ENCODE data around the gene TAS2R41. TPM values are rescaled to one million over a fixed set of nuclear protein-coding genes. Genes with fewer than 3 reads are reported as not detected.
"Not testable (repeated sequence)": the region's sequence is repeated elsewhere in the genome, so short reads cannot be mapped to it uniquely, and the experiment has no call there.

The TAS2R41 gene
- total RNA-seq, 1 donor from 2014 or later = not detected

DNA sequence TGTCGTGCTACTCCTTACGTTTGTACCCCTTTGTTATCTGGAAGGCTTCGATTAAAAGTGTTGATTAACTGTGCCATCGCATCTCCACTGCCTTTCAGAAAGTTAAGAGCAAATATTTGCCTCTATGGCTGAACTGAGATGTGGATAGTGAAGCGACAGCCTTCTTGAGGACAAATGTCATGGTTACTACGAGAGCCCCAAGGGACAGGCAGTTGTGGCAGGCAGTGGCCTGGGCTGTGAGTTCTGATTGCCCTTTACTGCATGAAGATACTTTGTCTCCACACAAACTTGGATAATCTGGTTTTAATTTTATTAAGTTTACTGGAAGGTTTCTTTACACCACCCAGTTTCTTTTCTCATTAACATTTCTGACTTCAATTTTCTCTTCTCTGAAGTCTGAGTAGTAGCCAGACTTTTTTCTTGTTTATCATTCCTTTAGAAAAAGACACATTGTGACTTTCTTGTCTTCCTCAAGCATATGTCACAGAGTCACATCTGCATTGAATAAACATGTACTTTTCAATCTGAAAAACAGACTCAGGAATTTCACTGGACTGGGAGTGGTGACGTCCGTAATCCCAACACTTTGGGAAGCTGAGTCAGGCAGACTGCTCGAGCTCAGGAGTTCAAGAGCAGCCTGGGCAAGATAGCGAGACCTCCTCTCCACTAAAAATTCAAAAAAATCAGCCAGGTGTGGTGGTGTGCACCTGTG is 1.5 kb downstream of the TAS2R41 start:
- peaks cover 7% of the 10 kb centered on the region for H3K9me3 ChIP-seq (replicated peaks)
- no peaks in the 10 kb centered on the region for H3K27me3 ChIP-seq (ENCODE audit: low read depth)
- H3K36me3 ChIP-seq = no peaks in the 10 kb centered on the region
- TF ChIP-seq, protein P1, sequence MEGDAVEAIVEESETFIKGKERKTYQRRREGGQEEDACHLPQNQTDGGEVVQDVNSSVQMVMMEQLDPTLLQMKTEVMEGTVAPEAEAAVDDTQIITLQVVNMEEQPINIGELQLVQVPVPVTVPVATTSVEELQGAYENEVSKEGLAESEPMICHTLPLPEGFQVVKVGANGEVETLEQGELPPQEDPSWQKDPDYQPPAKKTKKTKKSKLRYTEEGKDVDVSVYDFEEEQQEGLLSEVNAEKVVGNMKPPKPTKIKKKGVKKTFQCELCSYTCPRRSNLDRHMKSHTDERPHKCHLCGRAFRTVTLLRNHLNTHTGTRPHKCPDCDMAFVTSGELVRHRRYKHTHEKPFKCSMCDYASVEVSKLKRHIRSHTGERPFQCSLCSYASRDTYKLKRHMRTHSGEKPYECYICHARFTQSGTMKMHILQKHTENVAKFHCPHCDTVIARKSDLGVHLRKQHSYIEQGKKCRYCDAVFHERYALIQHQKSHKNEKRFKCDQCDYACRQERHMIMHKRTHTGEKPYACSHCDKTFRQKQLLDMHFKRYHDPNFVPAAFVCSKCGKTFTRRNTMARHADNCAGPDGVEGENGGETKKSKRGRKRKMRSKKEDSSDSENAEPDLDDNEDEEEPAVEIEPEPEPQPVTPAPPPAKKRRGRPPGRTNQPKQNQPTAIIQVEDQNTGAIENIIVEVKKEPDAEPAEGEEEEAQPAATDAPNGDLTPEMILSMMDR (IDR thresholded peaks at IDR 0.05; ENCODE audit: borderline replicate concordance) = no peak
- intact Hi-C loops (cut with micrococcal nuclease) = no loop called here
- peak overlapping the region; percentile 60 for H3K27ac ChIP-seq (replicated peaks)
- no peak for DNase-seq
- H3K4me1 ChIP-seq = no peaks in the 10 kb centered on the region
- H3K4me3 ChIP-seq = no peak overlapping the region

DNA sequence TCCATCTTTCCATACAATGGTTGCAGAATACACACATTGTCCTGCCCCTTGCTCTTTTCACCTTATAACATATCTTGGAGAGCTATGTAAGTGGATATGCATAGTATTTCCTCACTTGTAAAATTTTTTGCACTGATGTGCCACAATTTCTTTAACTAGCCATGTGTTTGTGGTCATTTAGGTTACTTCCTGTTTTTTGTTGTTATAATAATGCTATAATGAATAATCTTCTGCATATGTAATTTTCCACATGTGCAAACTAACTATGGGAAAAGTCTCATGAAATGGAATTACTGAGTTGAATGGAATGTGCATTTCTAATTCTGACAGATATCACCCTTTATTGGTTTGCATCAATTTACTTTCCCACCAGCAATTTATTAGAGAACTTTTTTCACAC is 2.8 kb downstream of the TAS2R41 start:
- Histone ChIP-seq H3K27me3 (ENCODE audit: low read depth) (no peaks in the 10 kb centered on the region), H3K9me3 (replicated peaks) (no peaks in the 10 kb centered on the region), H3K4me3 (no peak overlapping the region), H3K36me3 (no peaks in the 10 kb centered on the region), H3K27ac (replicated peaks) (no peak overlapping the region), H3K4me1 (no peaks in the 10 kb centered on the region)
- intact Hi-C loops (cut with micrococcal nuclease) = no loop called here
- TF ChIP-seq, protein P1 (IDR thresholded peaks at IDR 0.05; ENCODE audit: borderline replicate concordance) = no peak
- no peak for DNase-seq

DNA sequence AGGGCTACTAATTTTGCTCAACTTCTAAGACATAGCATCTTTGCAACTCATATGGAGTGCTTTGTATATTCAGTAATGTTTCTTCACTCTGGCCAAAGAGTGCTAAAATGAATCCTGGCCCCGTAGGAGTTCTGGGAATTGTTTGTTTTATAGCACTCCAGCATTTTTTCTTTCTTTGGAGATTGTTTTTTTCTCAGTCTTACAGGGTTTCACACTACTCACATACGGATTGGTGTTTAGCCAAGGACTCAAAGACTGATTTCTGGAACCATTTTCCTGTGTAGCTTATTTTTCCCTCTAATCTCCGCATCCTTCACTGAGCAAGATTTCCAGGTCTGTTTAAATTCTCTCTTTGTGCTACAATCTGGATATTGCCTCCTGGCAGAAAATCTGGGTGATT is 6.4 kb downstream of the TAS2R41 start:
- intact Hi-C loops (cut with micrococcal nuclease) = no loop called here
- TF ChIP-seq, protein P1 (IDR thresholded peaks at IDR 0.05; ENCODE audit: borderline replicate concordance) = no peak
- H3K27ac ChIP-seq (replicated peaks) = peak overlapping the region; percentile 15
- no peaks in the 10 kb centered on the region for H3K36me3 ChIP-seq
- no peak for DNase-seq
- H3K27me3 ChIP-seq (ENCODE audit: low read depth) = no peaks in the 10 kb centered on the region
- H3K9me3 ChIP-seq (replicated peaks) = no peaks in the 10 kb centered on the region
- H3K4me1 ChIP-seq = peaks cover 8% of the 10 kb centered on the region
- no peak overlapping the region for H3K4me3 ChIP-seq

DNA sequence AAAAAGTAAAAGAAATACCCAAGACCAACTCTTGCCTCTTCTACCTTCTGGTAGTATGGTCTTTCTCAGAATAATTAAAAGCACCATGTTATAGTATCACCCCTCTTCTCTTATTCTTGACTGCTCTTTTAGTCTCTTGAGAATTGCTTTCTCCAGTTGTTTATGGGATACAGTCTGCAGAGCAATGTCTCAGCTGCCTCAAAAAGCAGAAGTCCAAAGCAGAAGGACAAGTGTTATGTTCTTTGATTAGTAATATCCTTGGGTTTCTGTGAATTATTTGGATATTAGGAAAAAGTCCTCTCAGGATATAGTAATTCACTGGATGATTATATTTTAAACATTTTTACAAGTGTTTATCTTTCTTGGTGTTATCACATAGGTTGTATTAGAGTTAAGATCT is 7.4 kb downstream of the TAS2R41 start:
- no peaks in the 10 kb centered on the region for H3K36me3 ChIP-seq

DNA sequence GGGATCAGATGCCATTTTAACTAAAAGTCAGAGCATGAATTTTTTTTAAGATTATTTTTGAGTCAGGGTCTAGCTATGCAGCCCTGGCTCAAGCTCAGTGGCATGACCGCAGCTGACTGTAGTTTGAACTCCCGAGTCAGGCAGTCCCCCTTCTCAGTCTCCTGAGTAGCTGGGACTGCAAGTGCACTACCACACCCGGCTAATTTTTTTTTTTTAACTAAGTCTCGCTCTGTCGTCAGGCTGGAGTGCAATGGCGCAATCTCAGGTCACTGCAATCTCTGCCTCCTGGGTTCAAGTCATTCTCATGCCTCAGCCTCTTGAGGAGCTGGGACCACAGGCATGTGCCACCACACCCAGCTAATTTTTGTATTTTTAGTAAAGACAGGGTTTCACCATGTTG is 7.8 kb downstream of the TAS2R41 start:
- Histone ChIP-seq H3K4me1 (peaks cover 8% of the 10 kb centered on the region), H3K27ac (replicated peaks) (peak overlapping the region; percentile 50), H3K36me3 (no peaks in the 10 kb centered on the region), H3K4me3 (no peak overlapping the region), H3K9me3 (replicated peaks) (no peaks in the 10 kb centered on the region), H3K27me3 (ENCODE audit: low read depth) (no peaks in the 10 kb centered on the region)
- intact Hi-C loops (cut with micrococcal nuclease) = no loop called here
- TF ChIP-seq, protein P1 (IDR thresholded peaks at IDR 0.05; ENCODE audit: borderline replicate concordance) = no peak
- no peak for DNase-seq

More for the DNA sequence above, 7.4 kb downstream of the TAS2R41 start:
- Histone ChIP-seq H3K4me3 (no peak overlapping the region), H3K27ac (replicated peaks) (peak overlapping the region; percentile 50), H3K9me3 (replicated peaks) (no peaks in the 10 kb centered on the region), H3K4me1 (peaks cover 8% of the 10 kb centered on the region), H3K27me3 (ENCODE audit: low read depth) (no peaks in the 10 kb centered on the region)
- TF ChIP-seq, protein P1 (IDR thresholded peaks at IDR 0.05; ENCODE audit: borderline replicate concordance) = no peak
- intact Hi-C loops (cut with micrococcal nuclease) = no loop called here
- DNase-seq = no peak

DNA sequence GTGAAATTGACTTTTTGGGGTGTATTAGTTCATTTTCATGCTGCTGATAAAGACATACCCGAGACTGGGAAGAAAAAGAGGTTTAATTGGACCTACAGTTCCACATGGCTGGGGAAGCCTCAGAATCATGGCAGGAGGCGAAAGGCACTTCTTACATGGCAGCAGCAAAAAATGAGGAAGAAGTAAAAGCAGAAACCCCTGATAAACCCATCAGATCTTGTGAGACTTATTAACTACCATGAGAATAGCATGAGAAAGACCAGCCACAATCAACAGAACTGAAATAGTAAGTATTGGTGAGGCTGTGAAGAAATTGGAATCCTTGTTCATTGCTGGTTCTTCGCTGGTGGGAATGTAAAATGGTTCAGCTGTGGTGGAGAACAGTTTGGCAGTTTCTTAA is 8.6 kb downstream of the TAS2R41 start:
- intact Hi-C loops (cut with micrococcal nuclease) = not testable (repeated sequence)

More for the DNA sequence above, 8.6 kb downstream of the TAS2R41 start:
- not testable (repeated sequence) for H3K27me3 ChIP-seq (ENCODE audit: low read depth); H3K36me3 ChIP-seq; H3K9me3 ChIP-seq (replicated peaks); DNase-seq; H3K4me3 ChIP-seq
- Histone ChIP-seq H3K27ac (replicated peaks) (peak overlapping the region; percentile 39), H3K4me1 (peaks cover 16% of the 10 kb centered on the region)

Data from left ventricle myocardium inferior (tissue), 1 donor.